ENCODE results near the gene RSBN1. TPM values are rescaled to one million over a fixed set of nuclear protein-coding genes. Genes with fewer than 3 reads are reported as not detected.

Gene RSBN1
- total RNA-seq, 2 experiments from 2014 or later: 15.4 to 16.3 TPM

- no peak overlapping the region for H3K4me3 Mint-ChIP-seq
- peaks cover 68% of the 10 kb centered on the region for H3K4me1 Mint-ChIP-seq
- no peaks in the 10 kb centered on the region for H3K27me3 Mint-ChIP-seq
- H3K36me3 Mint-ChIP-seq: peaks cover 25% of the 10 kb centered on the region
- no peak for DNase-seq
- peak overlapping the region; percentile 20 for H3K27ac Mint-ChIP-seq
- no peaks in the 10 kb centered on the region for H3K9me3 Mint-ChIP-seq
These were observed 9.8 kb downstream of the RSBN1 start for GRCh38 chr1:113802367-113803007.

DNA sequence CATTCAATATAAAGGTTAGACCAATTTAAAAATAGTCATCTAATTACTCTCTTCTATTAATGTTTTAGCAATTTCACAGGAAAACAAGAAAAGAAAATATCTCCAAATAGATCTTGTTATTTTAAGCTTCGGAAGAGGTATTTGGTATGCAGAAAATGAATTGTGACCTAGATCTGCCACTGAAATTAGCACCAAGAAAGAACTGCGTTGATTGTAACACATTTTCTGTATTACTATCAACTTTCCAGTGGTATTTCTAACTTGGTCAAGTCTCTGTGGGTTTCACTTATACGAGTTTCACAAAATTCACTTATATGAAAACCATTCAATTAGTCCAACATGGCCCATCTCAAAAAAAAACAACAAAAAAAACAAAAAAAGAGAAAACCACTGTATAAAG lies 11.8 kb downstream of the RSBN1 start:
- DNase-seq: no peak
- H3K4me3 Mint-ChIP-seq: no peak overlapping the region
- H3K9me3 Mint-ChIP-seq: no peaks in the 10 kb centered on the region
- peaks cover 70% of the 10 kb centered on the region for H3K4me1 Mint-ChIP-seq
- H3K36me3 Mint-ChIP-seq: peaks cover 22% of the 10 kb centered on the region
- no peaks in the 10 kb centered on the region for H3K27me3 Mint-ChIP-seq
- H3K27ac Mint-ChIP-seq: no peak overlapping the region

DNA sequence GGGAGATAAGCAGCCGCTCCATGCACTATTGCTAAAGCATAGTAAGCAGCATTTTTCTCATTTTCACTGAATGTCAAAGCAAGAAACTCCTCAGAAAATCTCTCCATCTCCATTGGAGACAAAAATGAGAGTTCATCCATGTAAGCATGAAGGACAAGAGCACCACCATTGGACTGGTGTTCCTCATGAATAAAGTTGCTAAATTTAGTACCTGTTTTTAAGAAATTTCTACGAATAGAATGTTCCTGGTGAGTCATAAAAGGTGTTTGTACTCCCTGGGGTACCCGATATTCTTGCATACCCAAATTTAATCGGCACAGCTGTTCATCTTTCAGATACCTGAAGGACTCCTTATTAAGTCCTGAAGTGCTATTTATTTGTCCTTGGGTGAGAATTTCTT lies 14.8 kb downstream of the RSBN1 start:
- Mint-ChIP-seq H3K27me3 (no peaks in the 10 kb centered on the region), H3K36me3 (peaks cover 37% of the 10 kb centered on the region), H3K27ac (peak overlapping the region; percentile 34), H3K4me1 (peaks cover 65% of the 10 kb centered on the region), H3K4me3 (no peak overlapping the region), H3K9me3 (peaks cover 3% of the 10 kb centered on the region)
- DNase-seq: no peak

DNA sequence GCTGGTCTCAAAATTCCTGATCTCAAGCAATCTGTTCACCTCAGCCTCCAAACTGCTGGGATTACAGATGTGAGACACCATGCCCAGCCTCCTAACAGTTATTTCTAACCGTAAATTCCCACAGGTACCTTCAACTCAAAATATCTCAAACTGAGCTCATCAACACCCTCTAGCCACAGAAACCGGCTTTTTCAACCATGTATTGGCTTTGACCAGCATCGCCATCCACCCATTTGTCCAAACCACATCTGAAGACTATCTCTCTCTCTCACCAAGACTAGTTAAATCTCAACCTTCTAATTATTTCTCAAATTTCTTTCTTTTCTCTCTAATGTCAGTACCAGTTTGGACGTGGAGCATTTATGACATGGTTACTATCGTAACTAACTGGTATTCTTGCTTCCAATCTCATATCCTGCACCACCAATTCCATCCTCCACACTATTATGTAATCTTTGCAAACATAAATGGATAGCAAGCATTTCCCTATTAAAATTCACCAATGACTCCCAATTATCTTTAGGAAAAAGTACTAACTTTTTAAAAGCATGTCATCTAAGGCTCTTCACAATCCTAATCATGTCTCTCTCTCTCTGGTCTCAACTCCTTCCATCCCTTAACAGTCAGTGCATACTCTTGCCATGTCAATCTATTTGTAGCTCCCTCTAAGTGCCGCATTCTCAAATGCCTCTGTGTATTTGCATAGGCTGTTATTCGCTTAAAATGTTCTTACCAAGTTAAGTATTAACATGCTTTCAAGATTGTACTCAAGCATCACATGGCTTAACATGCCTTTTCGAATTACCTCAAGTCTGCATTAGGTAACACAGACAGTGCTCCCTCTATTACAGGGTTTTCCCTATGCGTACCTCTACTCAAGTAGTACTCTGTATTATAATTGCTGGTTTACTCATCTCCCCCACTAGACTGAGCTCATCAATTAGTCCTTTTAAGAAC lies 18.1 kb downstream of the RSBN1 start:
- Mint-ChIP-seq H3K4me3 (no peak overlapping the region), H3K9me3 (peaks cover 3% of the 10 kb centered on the region), H3K27me3 (no peaks in the 10 kb centered on the region), H3K36me3 (peaks cover 57% of the 10 kb centered on the region), H3K4me1 (peaks cover 59% of the 10 kb centered on the region), H3K27ac (peak overlapping the region; percentile 22)
- no peak for DNase-seq

DNA sequence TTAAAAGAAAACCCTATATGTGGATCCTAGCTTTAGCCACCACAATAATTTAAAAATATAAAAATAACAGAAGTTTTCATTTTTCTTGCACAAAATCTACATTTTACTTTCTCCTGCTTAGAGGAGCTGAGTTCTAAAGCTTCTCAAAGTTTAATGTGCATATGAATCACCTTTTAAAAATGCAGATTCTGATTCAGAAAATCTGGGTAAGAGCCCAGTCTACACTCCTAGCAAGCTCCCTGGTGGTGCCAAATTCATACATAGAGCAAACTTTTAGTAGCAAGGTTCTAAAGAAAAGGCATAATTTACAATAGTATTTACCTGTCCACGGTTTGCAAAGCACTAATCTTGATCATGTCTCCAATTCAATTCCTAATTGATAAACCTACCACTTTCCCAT lies 19.3 kb downstream of the RSBN1 start:
- H3K4me3 Mint-ChIP-seq: no peak overlapping the region
- no peaks in the 10 kb centered on the region for H3K27me3 Mint-ChIP-seq
- peaks cover 61% of the 10 kb centered on the region for H3K4me1 Mint-ChIP-seq
- no peak for DNase-seq
- H3K9me3 Mint-ChIP-seq: peaks cover 3% of the 10 kb centered on the region
- peak overlapping the region; percentile 2 for H3K27ac Mint-ChIP-seq
- peaks cover 61% of the 10 kb centered on the region for H3K36me3 Mint-ChIP-seq

- H3K27ac Mint-ChIP-seq: peak overlapping the region; percentile 79
- H3K27me3 Mint-ChIP-seq: no peaks in the 10 kb centered on the region
- H3K36me3 Mint-ChIP-seq: peaks cover 58% of the 10 kb centered on the region
- no peak for DNase-seq
- H3K9me3 Mint-ChIP-seq: peaks cover 3% of the 10 kb centered on the region
- peaks cover 61% of the 10 kb centered on the region for H3K4me1 Mint-ChIP-seq
- no peak overlapping the region for H3K4me3 Mint-ChIP-seq
These were observed 19.8 kb downstream of the RSBN1 start for GRCh38 chr1:113792471-113792870.

DNA sequence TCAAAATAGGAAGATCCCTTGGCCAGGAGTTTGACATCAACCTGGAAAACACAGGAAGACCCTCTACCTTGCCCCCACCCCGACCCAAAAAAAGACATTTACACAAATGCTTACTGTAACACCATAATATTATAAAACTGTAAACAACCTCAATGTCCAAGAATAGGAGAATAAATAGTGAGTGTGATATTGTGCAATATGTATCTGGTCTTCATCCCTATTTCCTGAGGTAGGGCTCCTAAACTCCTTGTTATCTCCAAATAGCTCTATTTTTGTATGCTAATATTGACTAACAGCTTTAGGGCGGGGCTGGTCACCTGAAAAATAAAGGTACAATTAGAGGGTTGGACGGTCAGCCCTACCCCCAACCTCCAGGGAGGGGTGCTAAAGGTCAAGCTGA lies 23.5 kb downstream of the RSBN1 start:
- peaks cover 51% of the 10 kb centered on the region for H3K36me3 Mint-ChIP-seq
- H3K4me1 Mint-ChIP-seq: peaks cover 66% of the 10 kb centered on the region
- H3K27ac Mint-ChIP-seq: no peak overlapping the region

DNA sequence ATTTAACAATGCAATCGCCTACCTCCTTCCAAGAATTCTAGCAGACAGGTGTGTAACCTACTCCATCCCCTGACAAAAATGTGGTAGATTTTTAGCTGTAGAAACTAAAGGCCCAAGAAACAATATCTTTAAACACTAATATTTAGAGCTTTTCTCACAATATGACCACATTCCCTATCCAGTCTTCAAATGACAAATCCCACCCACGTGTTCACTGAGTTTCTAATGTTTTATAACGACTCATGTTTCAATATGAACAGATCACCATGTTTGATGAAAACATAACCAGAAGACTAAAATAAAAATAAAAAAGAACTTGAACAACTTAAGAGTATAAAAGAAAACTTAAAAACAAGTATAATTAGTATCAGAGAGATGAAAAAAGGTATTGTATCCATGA lies 24.6 kb downstream of the RSBN1 start:
- no peaks in the 10 kb centered on the region for H3K27me3 Mint-ChIP-seq
- peaks cover 45% of the 10 kb centered on the region for H3K36me3 Mint-ChIP-seq
- H3K27ac Mint-ChIP-seq: peak overlapping the region; percentile 74
- DNase-seq: no peak
- H3K4me3 Mint-ChIP-seq: no peak overlapping the region
- H3K4me1 Mint-ChIP-seq: peaks cover 70% of the 10 kb centered on the region
- H3K9me3 Mint-ChIP-seq: no peaks in the 10 kb centered on the region

More for the DNA sequence above, 23.5 kb downstream of the RSBN1 start:
- no peak for DNase-seq
- H3K27me3 Mint-ChIP-seq: no peaks in the 10 kb centered on the region
- no peaks in the 10 kb centered on the region for H3K9me3 Mint-ChIP-seq
- no peak overlapping the region for H3K4me3 Mint-ChIP-seq

DNA sequence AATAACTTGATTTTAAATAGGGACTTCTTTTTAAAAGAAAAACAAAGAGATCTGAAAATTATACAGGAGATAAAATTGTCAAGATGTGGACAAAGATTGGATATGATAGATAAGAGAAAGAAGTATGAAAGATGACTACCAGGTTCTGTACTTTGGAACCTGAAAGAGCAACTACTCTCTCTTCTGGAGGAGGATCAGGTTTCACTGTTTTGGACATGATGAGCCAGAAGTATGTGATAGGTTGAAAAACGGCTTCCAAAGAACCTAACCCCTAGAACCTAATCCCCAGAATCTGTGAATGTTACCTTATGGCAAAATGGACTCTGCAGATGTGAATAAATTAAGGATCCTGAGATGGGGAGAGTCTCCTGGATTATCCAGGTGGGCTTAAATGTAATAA lies 26.2 kb downstream of the RSBN1 start:
- Mint-ChIP-seq H3K9me3 (no peaks in the 10 kb centered on the region), H3K4me1 (peaks cover 63% of the 10 kb centered on the region), H3K27ac (peak overlapping the region; percentile 64), H3K27me3 (no peaks in the 10 kb centered on the region), H3K36me3 (peaks cover 40% of the 10 kb centered on the region), H3K4me3 (no peak overlapping the region)
- DNase-seq: no peak

GRCh38 chr1:113784104-113784779 lies 28.0 kb downstream of the RSBN1 start:
- H3K27ac Mint-ChIP-seq: no peak overlapping the region
- peak; percentile 22 for DNase-seq
- no peaks in the 10 kb centered on the region for H3K9me3 Mint-ChIP-seq

DNA sequence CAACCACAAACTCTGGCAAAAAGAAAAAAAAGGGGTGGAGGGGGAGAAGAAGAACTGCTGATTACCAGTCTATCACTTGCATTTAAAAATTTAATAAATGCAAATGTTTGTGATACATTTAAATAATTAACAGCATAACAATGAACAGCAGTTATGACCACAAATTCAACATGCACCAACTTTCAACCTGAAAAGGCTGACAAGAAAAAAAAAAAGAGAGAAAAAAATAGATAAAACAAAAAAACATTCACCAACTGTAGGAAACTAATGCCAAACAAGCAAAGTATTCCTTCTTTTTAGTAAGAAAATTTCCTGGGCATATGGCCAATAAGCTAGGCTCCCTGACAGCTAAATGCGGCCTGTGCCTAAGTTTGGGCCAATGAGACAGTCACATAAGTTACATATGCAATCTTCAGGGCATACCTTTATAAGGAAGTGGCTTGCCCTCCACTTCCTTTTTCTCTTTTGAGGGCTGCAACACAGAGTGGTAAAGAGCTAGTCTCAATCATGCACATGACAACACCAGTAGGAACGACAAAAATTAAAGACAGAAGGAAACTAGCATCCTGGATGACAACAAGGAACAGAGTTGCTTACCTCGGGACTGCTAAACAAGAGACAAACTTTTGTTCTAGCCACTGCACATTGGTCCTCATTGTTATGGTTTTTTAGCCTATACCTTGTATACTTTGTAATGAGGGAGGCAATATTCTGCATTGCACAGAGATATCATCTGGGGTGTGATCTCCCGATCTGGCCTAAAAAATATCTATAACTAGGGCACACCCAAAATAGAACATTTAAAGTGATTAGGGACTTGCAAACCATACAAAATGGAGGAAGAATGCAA lies 28.8 kb downstream of the RSBN1 start:
- DNase-seq: peak; percentile 36
- peaks cover 24% of the 10 kb centered on the region for H3K36me3 Mint-ChIP-seq
- H3K4me3 Mint-ChIP-seq: peak overlapping the region; percentile 71
- peaks cover 53% of the 10 kb centered on the region for H3K4me1 Mint-ChIP-seq
- no peak overlapping the region for H3K27ac Mint-ChIP-seq
- no peaks in the 10 kb centered on the region for H3K27me3 Mint-ChIP-seq
- H3K9me3 Mint-ChIP-seq: peaks cover 4% of the 10 kb centered on the region

More at GRCh38 chr1:113784104-113784779, 28.0 kb downstream of the RSBN1 start:
- peaks cover 52% of the 10 kb centered on the region for H3K4me1 Mint-ChIP-seq
- H3K4me3 Mint-ChIP-seq: peak overlapping the region; percentile 71
- H3K27me3 Mint-ChIP-seq: no peaks in the 10 kb centered on the region
- H3K36me3 Mint-ChIP-seq: peaks cover 25% of the 10 kb centered on the region

GRCh38 chr1:113782406-113782805 lies 29.9 kb downstream of the RSBN1 start:
- DNase-seq: no peak
- Mint-ChIP-seq H3K27me3 (no peaks in the 10 kb centered on the region), H3K9me3 (peaks cover 4% of the 10 kb centered on the region), H3K36me3 (peaks cover 26% of the 10 kb centered on the region), H3K4me1 (peaks cover 45% of the 10 kb centered on the region), H3K27ac (no peak overlapping the region), H3K4me3 (no peak overlapping the region)

GRCh38 chr1:113780374-113781146 lies 31.7 kb downstream of the RSBN1 start:
- DNase-seq: no peak
- Mint-ChIP-seq H3K27me3 (no peaks in the 10 kb centered on the region), H3K36me3 (peaks cover 25% of the 10 kb centered on the region), H3K9me3 (peaks cover 4% of the 10 kb centered on the region), H3K4me3 (no peak overlapping the region), H3K27ac (no peak overlapping the region), H3K4me1 (peaks cover 29% of the 10 kb centered on the region)

- H3K4me1 Mint-ChIP-seq: peaks cover 24% of the 10 kb centered on the region
These were observed 32.7 kb downstream of the RSBN1 start for GRCh38 chr1:113779542-113779941.

More at GRCh38 chr1:113779542-113779941, 32.7 kb downstream of the RSBN1 start:
- Mint-ChIP-seq H3K4me3 (no peak overlapping the region), H3K27me3 (no peaks in the 10 kb centered on the region), H3K36me3 (peaks cover 26% of the 10 kb centered on the region), H3K27ac (no peak overlapping the region), H3K9me3 (peaks cover 4% of the 10 kb centered on the region)
- DNase-seq: no peak

All from activated naive CD8-positive, alpha-beta T cell treated with anti-CD3 and anti-CD28 coated beads for 36 hours (primary cell).